ENCODE data around the gene SLC26A2.

Gene SLC26A2

DNA sequence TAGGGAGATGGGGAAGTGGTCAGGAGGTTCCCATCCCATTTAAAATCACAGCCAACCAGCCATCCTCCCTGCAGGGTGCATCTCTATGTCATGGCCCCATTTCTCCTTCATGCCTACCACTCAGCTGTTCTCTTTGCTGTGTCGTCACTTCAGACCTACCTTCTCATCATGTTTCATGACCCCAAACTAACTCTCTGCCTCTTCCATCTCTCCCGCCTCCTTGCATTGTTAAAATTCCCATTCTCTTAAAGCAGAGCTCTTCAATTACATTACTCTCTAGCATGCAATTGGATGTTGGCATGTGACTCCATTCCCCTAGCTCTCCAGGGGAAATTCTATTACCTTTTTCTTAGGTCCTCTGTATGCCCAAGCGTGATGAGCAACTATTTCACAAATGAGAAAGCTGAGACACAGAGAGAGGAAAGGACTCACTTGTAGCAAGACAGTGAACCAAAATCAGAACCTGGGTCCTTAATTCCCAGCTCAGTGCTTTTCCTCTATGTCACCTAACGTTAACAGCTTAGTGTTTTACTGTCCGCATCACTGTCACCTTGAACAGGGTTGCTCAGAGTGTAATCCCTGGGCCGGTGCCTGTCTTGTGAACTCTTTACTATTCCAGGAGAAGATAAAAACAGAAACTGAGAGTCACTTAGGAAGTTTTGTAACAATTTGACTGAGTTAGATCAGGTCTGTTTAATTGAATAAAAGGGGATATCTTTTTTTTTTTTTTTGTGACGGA, 44.1 kb upstream of the SLC26A2 start:
- no peak overlapping the region for H3K4me3 ChIP-seq (ENCODE audit: low read depth, low read length)
- TF ChIP-seq CTCF (IDR thresholded peaks at IDR 0.05; ENCODE audit: low read depth, low read length, missing control alignments) = no peak
- DNase-seq (ENCODE audit: low read depth) = no peak

GRCh38 chr5:149917073-149917676, 43.4 kb upstream of the SLC26A2 start:
- no peak for TF ChIP-seq CTCF (IDR thresholded peaks at IDR 0.05; ENCODE audit: low read depth, low read length, missing control alignments)
- H3K4me3 ChIP-seq (ENCODE audit: low read depth, low read length) = no peak overlapping the region
- no peak for DNase-seq (ENCODE audit: low read depth)

GRCh38 chr5:149921597-149921996, 39.0 kb upstream of the SLC26A2 start:
- H3K4me3 ChIP-seq (ENCODE audit: low read depth, low read length) = no peak overlapping the region
- no peak for TF ChIP-seq CTCF (IDR thresholded peaks at IDR 0.05; ENCODE audit: low read depth, low read length, missing control alignments)
- no peak for DNase-seq (ENCODE audit: low read depth)

DNA sequence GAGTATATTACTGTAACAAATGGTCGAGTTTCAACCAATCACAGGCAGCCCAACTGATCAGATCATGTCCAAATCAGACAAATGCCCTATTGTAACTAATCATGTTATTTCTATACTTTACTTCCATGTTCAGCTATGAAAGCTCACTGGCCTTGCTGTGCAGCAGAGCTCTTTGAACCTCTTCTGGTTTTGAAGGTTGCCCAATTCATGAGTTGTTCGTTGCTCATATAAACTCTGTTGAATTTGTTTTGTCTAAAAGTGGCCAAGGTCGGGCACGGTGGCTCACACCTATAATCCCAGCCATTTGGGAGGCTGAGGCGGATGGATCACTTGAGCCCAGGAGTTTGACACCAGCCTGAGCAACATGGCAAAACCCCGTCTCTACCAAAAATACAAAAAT, 37.6 kb upstream of the SLC26A2 start:
- DNase-seq (ENCODE audit: low read depth) = no peak
- H3K4me3 ChIP-seq (ENCODE audit: low read depth, low read length) = no peak overlapping the region
- TF ChIP-seq CTCF (IDR thresholded peaks at IDR 0.05; ENCODE audit: low read depth, low read length, missing control alignments) = no peak

- TF ChIP-seq CTCF (IDR thresholded peaks at IDR 0.05; ENCODE audit: low read depth, low read length, missing control alignments) = no peak
- H3K4me3 ChIP-seq (ENCODE audit: low read depth, low read length) = no peak overlapping the region
- DNase-seq (ENCODE audit: low read depth) = no peak
These were observed 36.1 kb upstream of the SLC26A2 start for GRCh38 chr5:149924486-149924885.

DNA sequence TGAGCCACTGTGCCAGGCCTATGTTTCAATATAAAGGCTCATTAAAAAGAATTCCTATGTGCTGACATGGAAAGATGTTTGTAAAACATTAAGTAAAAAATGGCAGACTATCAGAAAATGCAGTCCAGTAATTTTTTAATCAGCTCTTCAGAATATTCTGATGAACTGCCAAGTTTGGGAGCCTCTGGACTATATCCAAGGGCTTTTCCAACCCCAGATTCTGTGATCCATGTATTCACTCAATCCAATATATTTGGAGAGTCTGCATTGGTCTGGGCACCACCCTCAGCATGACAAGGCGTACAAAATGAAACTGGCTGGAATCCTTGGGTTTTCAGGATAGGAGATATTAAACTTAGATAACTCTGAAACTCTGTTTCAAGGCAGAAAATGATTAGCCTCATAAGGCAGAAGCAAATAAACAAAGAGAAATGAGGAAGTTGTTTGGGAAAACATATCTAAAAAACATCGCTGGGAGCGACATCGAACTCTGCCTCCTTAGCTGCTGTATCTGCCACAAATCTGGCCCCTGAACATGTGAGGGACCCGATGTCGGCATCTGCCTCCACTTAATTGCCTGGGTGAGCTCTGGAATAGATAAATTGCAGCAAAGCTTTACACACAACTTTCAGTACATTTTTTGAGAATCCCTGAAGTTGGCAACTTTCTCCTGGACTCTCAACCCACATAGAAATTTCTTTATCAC, 30.4 kb upstream of the SLC26A2 start:
- H3K4me3 ChIP-seq (ENCODE audit: low read depth, low read length) = no peak overlapping the region
- no peak for TF ChIP-seq CTCF (IDR thresholded peaks at IDR 0.05; ENCODE audit: low read depth, low read length, missing control alignments)
- no peak for DNase-seq (ENCODE audit: low read depth)

Measured in GM12864 (cell line).